ENCODE data around the gene CNTROB.
A peak's percentile ranks its signal among the peaks of the same experiment; 100 is the strongest.

CNTROB gene

DNA sequence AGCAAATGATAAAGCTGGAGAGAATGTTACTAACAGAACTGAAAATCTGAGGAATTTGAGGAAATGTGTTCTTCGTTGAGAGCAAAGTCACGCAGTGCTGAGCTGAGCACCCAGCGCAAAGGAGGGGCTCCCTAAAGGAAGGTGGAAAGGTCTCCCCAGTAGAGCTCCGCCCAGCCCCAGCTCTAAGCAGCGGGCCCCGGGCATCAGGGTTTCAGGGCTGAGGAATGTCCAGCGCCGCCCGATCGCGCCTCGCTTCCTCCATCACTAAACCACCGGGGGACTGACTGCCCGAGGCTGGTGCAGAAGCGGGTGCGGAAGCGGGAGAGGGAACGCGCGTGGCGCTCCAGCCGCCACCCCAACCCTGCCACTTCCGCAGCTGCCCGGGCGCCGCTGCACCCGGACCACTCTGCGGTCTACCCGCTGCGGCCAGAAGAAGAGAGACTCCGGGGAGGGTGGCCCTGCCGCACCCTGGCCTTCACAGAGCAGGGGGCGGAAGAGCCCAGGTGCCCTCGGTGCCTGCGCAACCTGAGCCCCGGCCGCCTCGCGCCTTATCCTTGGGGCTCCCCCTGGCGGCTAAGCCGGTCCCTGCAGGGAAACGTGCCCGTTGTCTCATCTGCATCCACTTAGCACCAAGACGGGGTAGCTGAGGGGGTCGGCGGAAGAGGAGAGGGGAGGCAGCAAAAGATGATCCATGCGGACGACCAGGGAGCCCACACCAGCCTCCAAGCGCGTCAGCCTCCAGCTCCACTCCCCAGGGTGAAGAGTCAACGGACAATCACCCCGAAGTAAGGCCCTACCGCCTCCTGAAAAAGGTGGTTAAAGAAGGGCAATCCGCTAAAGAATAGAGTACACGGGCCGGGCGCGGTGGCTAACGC is 58.0 kb downstream of the CNTROB start:
- no peaks in the 10 kb centered on the region for H3K9me3 ChIP-seq (ENCODE audit: control insufficient read depth, low read length)
- no peaks in the 10 kb centered on the region for H3K4me1 ChIP-seq (ENCODE audit: control insufficient read depth, insufficient read depth, low read length, poor library complexity, severe bottlenecking)
- peak overlapping the region; percentile 43 for H3K4me3 ChIP-seq (ENCODE audit: extremely low read depth, insufficient read depth, low read length, poor library complexity, severe bottlenecking)
- H3K27ac ChIP-seq (ENCODE audit: low read depth, low read length, severe bottlenecking) = no peak overlapping the region
- WGBS, 2 experiments (ENCODE audit: insufficient coverage in 2 of 2) = 19 to 20% methylated on average over 43 to 47 of the region's 59 CpGs
- H3K36me3 ChIP-seq (ENCODE audit: control insufficient read depth, insufficient read depth, low read length) = no peaks in the 10 kb centered on the region

DNA sequence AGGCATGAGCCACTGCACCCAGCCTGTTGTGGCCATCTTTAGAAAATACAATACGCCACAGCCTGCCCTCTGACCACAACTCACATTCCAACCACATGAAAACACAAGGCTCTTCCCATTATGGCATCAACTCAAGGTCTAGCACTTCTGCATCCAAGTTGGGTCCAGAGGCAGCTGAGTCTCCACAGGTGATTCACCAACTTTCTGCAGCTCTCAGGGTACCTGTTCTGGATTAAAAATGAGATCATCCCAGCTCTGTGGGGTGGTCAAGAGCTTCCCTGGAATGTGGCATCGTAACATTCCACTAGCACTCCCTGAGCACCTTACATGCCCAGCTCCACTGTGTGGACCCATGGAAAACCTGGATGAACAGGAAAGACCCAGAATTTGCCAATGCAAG is 60.5 kb downstream of the CNTROB start:
- 100% methylated on average over 1 to 2 of the region's 2 CpGs for WGBS, 2 experiments (ENCODE audit: insufficient coverage in 2 of 2)
- Histone ChIP-seq H3K4me3 (ENCODE audit: extremely low read depth, insufficient read depth, low read length, poor library complexity, severe bottlenecking) (no peak overlapping the region), H3K4me1 (ENCODE audit: control insufficient read depth, insufficient read depth, low read length, poor library complexity, severe bottlenecking) (no peaks in the 10 kb centered on the region), H3K36me3 (ENCODE audit: control insufficient read depth, insufficient read depth, low read length) (no peaks in the 10 kb centered on the region), H3K9me3 (ENCODE audit: control insufficient read depth, low read length) (no peaks in the 10 kb centered on the region), H3K27ac (ENCODE audit: low read depth, low read length, severe bottlenecking) (no peak overlapping the region)

DNA sequence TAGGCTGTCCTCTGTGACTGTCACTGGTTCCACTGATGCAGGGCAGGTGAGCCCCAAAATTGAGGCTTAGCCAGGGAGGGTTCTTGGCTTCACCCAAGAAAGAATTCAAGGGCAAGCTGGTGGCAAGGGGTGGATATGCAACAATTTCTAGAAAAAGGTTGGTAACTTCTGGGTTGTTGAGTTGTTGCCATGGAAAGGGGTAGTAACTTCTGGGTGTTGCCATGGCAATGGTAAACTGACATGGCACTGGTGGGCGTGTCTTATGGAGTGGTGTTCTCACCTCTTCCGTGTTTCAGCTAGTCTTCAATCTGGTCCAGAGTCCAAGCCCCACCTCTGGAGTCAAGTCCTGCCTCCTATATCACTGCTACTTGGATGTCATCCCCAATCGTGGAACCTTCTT is 60.9 kb downstream of the CNTROB start:
- Histone ChIP-seq H3K4me3 (ENCODE audit: extremely low read depth, insufficient read depth, low read length, poor library complexity, severe bottlenecking) (no peak overlapping the region), H3K9me3 (ENCODE audit: control insufficient read depth, low read length) (no peaks in the 10 kb centered on the region), H3K36me3 (ENCODE audit: control insufficient read depth, insufficient read depth, low read length) (no peaks in the 10 kb centered on the region), H3K27ac (ENCODE audit: low read depth, low read length, severe bottlenecking) (no peak overlapping the region), H3K4me1 (ENCODE audit: control insufficient read depth, insufficient read depth, low read length, poor library complexity, severe bottlenecking) (no peaks in the 10 kb centered on the region)
- WGBS, 2 experiments (ENCODE audit: insufficient coverage in 2 of 2) = 57 to 76% methylated on average over 2 to 3 of the region's 3 CpGs

DNA sequence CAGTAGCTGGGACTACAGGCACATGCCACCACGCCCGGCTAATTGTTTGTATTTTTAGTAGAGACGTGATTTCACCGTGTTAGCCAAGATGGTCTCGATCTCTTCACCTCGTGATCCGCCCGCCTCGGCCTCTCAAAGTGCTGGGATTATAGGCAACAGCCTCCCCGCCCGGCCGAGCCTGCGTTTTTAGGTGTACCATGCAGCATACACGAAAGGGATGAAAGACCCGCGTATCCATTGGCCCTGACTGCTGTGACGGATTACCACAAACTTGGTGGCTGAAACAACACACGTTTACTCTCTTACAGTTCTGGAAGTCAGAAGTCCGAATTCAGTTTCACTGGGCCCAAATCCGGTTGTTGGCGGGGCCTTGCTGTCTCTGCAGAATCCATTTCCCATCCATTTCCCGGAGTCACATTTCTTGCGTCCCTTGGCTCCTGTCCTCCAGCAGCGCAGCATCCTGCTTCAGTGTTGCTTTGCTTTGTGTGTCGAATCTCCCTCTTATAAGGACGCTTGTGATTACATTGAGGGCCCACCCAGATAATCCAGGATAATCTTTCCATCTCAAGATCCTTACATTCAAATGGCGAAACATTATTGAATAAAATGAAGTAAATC is 62.1 kb downstream of the CNTROB start:
- H3K27ac ChIP-seq (ENCODE audit: low read depth, low read length, severe bottlenecking) = no peak overlapping the region
- no peaks in the 10 kb centered on the region for H3K9me3 ChIP-seq (ENCODE audit: control insufficient read depth, low read length)

DNA sequence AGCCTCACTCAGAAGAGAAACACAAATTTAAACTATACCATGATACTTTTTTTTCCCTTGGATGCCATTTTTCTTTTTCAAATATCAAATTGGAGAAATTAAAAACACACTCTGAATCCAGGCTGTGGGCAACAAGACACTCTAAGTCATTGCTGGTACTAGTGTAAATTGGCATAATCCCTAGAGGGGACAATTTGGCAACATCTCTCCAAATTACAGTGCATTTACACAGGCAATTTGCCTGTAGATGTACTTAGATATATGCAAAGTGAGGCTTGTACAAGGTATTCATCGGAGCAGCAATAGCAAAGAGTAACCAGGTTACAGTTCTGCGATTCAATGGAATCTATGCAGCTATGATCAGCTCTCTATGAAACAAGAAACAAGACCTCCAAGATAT is 63.7 kb downstream of the CNTROB start:
- WGBS, 2 experiments (ENCODE audit: insufficient coverage in 2 of 2) = 100% methylated on average over 2 of the region's 2 CpGs; no CpG with 5 or more reads in 1 of the 2 experiments

More for the DNA sequence above, 62.1 kb downstream of the CNTROB start:
- H3K4me3 ChIP-seq (ENCODE audit: extremely low read depth, insufficient read depth, low read length, poor library complexity, severe bottlenecking) = no peak overlapping the region
- no peaks in the 10 kb centered on the region for H3K36me3 ChIP-seq (ENCODE audit: control insufficient read depth, insufficient read depth, low read length)
- H3K4me1 ChIP-seq (ENCODE audit: control insufficient read depth, insufficient read depth, low read length, poor library complexity, severe bottlenecking) = no peaks in the 10 kb centered on the region
- WGBS, 2 experiments (ENCODE audit: insufficient coverage in 2 of 2) = 90 to 93% methylated on average over 25 to 26 of the region's 27 CpGs

DNA sequence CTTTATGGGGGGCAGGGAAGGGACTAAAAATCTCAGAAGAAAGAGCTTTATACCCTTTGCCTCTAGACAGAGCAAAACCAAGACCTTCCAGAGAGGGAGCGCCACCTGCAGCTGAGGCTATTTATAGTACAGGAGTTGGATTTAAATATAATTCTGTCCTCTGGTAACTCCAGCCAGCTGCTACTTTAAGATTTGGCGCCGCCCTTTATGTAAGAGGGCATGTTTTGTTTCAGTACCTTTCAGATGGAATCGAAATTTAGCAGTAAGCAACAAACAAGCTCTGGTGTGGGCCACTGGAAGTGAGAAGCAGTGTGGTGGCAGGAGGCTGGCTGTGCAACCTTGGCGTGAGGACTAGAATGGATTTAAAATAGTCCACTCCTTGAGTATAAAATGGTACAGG is 65.2 kb downstream of the CNTROB start:
- Histone ChIP-seq H3K27ac (ENCODE audit: low read depth, low read length, severe bottlenecking) (no peak overlapping the region), H3K36me3 (ENCODE audit: control insufficient read depth, insufficient read depth, low read length) (no peaks in the 10 kb centered on the region), H3K4me1 (ENCODE audit: control insufficient read depth, insufficient read depth, low read length, poor library complexity, severe bottlenecking) (no peaks in the 10 kb centered on the region), H3K4me3 (ENCODE audit: extremely low read depth, insufficient read depth, low read length, poor library complexity, severe bottlenecking) (no peak overlapping the region), H3K9me3 (ENCODE audit: control insufficient read depth, low read length) (no peaks in the 10 kb centered on the region)
- 58 to 61% methylated on average over 4 of the region's 5 CpGs for WGBS, 2 experiments (ENCODE audit: insufficient coverage in 2 of 2)

More for the DNA sequence above, 63.7 kb downstream of the CNTROB start:
- H3K9me3 ChIP-seq (ENCODE audit: control insufficient read depth, low read length) = no peaks in the 10 kb centered on the region
- H3K4me1 ChIP-seq (ENCODE audit: control insufficient read depth, insufficient read depth, low read length, poor library complexity, severe bottlenecking) = no peaks in the 10 kb centered on the region
- no peak overlapping the region for H3K27ac ChIP-seq (ENCODE audit: low read depth, low read length, severe bottlenecking)
- no peak overlapping the region for H3K4me3 ChIP-seq (ENCODE audit: extremely low read depth, insufficient read depth, low read length, poor library complexity, severe bottlenecking)
- no peaks in the 10 kb centered on the region for H3K36me3 ChIP-seq (ENCODE audit: control insufficient read depth, insufficient read depth, low read length)

Measured in mesodermal cell (in vitro differentiated cells).